Mesendoderm (in vitro differentiated cells): ENCODE data around the gene APOD.
"Not testable (repeated sequence)": the region's sequence is repeated elsewhere in the genome, so short reads cannot be mapped to it uniquely, and the experiment has no call there.

ENCODE experiments used
- DNase-seq: peaks from one replicate; pipeline ENCODE4 v3.0.0; 2013
- H2AK5ac ChIP-seq: 2 replicates; pipeline ENCODE4 v1.6.1; 2013; ENCODE audit warnings: low read length, inconsistent platforms
- H2BK120ac ChIP-seq: 2 replicates; pipeline ENCODE4 v1.6.1; 2013; ENCODE audit warnings: low read depth, mild to moderate bottlenecking, low read length, moderate library complexity, mixed read lengths
- H2BK15ac ChIP-seq: replicated peaks from 2 replicates; pipeline ENCODE4 v1.6.1; 2013; ENCODE audit warnings: low read depth, mild to moderate bottlenecking, moderate library complexity
- H2BK5ac ChIP-seq: 2 replicates; pipeline ENCODE4 v1.6.1; 2013; ENCODE audit warnings: low read length, inconsistent platforms
- H3K18ac ChIP-seq: 2 replicates; pipeline ENCODE4 v1.6.1; 2013; ENCODE audit warnings: mild to moderate bottlenecking, low read length, mixed read lengths
- H3K23ac ChIP-seq: one replicate; pipeline ENCODE4 v1.6.1; 2013; ENCODE audit warnings: low read length
- H3K27ac ChIP-seq: 2 replicates; pipeline ENCODE4 v1.5.1; 2013; ENCODE audit warnings: low read depth, mild to moderate bottlenecking, inconsistent platforms, low read length, moderate library complexity
- H3K27me3 ChIP-seq: 2 replicates; pipeline ENCODE4 v1.6.1; 2013; ENCODE audit warnings: low read length, control low read depth, mild to moderate bottlenecking, inconsistent platforms; ENCODE audit not compliant: insufficient read depth, poor library complexity
- H3K36me3 ChIP-seq: 2 replicates; pipeline ENCODE4 v1.6.1; 2013; ENCODE audit warnings: low read length, inconsistent platforms; ENCODE audit not compliant: control insufficient read depth, insufficient read depth
- H3K4ac ChIP-seq: one replicate; pipeline ENCODE4 v1.6.1; 2013; ENCODE audit warnings: low read depth, mild to moderate bottlenecking, low read length, moderate library complexity
- H3K4me1 ChIP-seq: 2 replicates; pipeline ENCODE4 v1.6.1; 2013; ENCODE audit warnings: low read depth, low read length, inconsistent platforms; ENCODE audit not compliant: control insufficient read depth
- H3K4me2 ChIP-seq: 2 replicates; pipeline ENCODE4 v1.6.1; 2013; ENCODE audit warnings: low read length
- H3K4me3 ChIP-seq: 2 replicates; pipeline ENCODE4 v1.5.1; 2013; ENCODE audit warnings: mild to moderate bottlenecking, low read length
- H3K56ac ChIP-seq: one replicate; pipeline ENCODE4 v1.6.1; 2013; ENCODE audit warnings: low read length
- H3K79me1 ChIP-seq: 2 replicates; pipeline ENCODE4 v1.6.1; 2013; ENCODE audit warnings: low read length, inconsistent platforms
- H3K79me2 ChIP-seq: 2 replicates; pipeline ENCODE4 v1.6.1; 2013; ENCODE audit warnings: mild to moderate bottlenecking, low read length; ENCODE audit not compliant: control insufficient read depth, insufficient read depth
- H3K9ac ChIP-seq: 2 replicates; pipeline ENCODE4 v1.6.1; 2013; ENCODE audit warnings: low read length, inconsistent platforms
- H4K5ac ChIP-seq: one replicate; pipeline ENCODE4 v1.6.1; 2013; ENCODE audit warnings: low read length
- H4K8ac ChIP-seq: one replicate; pipeline ENCODE4 v1.6.1; 2013; ENCODE audit warnings: low read depth, mild to moderate bottlenecking, control low read depth, low read length, moderate library complexity
- WGBS: extraction: QIAGEN DNeasy Blood & Tissue Kit; methylation state at CpG from one replicate; pipeline ENCODE4 v1.1.7; 2013; ENCODE audit warnings: low lambda C conversion rate, missing lambda C conversion rate; ENCODE audit not compliant: insufficient coverage; ENCODE audit errors: extremely low coverage; 5-methylcytosine and 5-hydroxymethylcytosine counted together

Gene APOD

DNA sequence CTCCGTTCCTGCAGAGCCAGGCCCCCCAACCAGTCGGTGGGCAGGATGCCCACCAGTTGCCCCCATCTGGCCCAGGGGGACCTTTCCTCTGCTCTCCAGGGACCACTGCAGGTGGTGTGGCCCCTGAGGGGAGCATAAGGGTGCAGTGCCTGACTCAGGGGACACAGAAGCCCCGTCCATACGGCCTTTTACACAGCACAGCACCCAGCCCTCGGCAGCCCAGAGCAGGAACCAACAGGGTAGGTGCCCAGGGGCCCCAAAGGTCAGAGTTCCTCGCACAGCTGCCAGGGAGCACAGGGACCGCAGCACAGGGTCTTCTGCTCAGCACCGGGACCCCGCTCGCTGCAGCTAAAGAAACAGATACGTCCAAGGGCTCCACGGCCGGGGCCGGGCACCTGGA, 40.4 kb upstream of the APOD start:
- H2BK120ac ChIP-seq, H2BK15ac ChIP-seq, H3K27ac ChIP-seq, H3K79me2 ChIP-seq, H3K4me2 ChIP-seq, H3K36me3 ChIP-seq, H3K4me3 ChIP-seq, H3K79me1 ChIP-seq, H3K18ac ChIP-seq, H4K8ac ChIP-seq, H3K4ac ChIP-seq, H3K9ac ChIP-seq, H2BK5ac ChIP-seq, H3K4me1 ChIP-seq, DNase-seq, H3K23ac ChIP-seq, H3K27me3 ChIP-seq, H2AK5ac ChIP-seq, H4K5ac ChIP-seq, H3K56ac ChIP-seq: not testable (repeated sequence)
- no CpG with 5 or more reads among the region's 14 CpGs for WGBS

- H2AK5ac ChIP-seq, H3K9ac ChIP-seq, H3K23ac ChIP-seq, DNase-seq, H3K36me3 ChIP-seq, H4K5ac ChIP-seq, H3K56ac ChIP-seq, H3K4me3 ChIP-seq, H3K79me2 ChIP-seq, H4K8ac ChIP-seq, H2BK5ac ChIP-seq, H2BK15ac ChIP-seq, H3K18ac ChIP-seq, H2BK120ac ChIP-seq, H3K27me3 ChIP-seq, H3K4me1 ChIP-seq, H3K27ac ChIP-seq, H3K79me1 ChIP-seq, H3K4me2 ChIP-seq, H3K4ac ChIP-seq: not testable (repeated sequence)
- WGBS = no CpG with 5 or more reads among the region's 26 CpGs
Observed at GRCh38 chr3:195623217-195623965, 39.7 kb upstream of the APOD start.

DNA sequence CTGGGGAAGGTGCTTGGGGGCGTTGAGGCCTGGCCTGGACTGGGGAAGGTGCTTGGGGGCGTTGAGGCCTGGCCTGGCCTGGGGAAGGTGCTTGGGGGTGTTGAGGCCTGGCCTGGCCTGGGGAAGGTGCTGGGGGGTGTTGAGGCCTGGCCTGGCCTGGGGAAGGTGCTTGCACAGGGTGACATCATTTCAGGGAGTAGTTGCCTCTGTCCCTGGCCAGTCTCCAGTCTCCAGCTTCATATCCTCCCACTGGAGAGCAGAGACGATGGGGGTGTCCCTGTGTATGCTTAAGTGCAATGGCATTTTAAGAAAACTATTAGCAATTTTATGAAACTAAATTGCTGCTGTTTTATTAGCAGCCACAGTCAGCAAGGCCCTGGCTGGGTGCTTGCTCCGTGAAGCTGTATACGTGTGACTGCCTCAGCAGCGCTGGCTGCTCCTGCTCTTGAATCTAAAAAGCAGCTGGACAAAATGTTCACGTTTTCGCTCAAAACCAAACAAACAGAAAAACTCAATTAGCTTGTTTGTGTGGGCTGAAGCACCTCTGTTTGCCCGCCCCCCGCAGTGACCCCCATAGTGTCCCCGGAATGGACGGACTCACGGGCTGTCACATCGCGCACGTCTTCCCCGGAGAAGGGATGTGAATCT, 38.9 kb upstream of the APOD start:
- not testable (repeated sequence) for H3K4me3 ChIP-seq, H3K9ac ChIP-seq, H3K18ac ChIP-seq, H2BK15ac ChIP-seq, H3K4me1 ChIP-seq, H3K23ac ChIP-seq, H3K56ac ChIP-seq, H4K5ac ChIP-seq, H3K36me3 ChIP-seq, H4K8ac ChIP-seq, H2BK5ac ChIP-seq, H3K79me1 ChIP-seq, H3K27me3 ChIP-seq, DNase-seq, H3K27ac ChIP-seq, H3K4ac ChIP-seq, H3K79me2 ChIP-seq, H2BK120ac ChIP-seq, H2AK5ac ChIP-seq, H3K4me2 ChIP-seq
- no CpG with 5 or more reads among the region's 17 CpGs for WGBS

DNA sequence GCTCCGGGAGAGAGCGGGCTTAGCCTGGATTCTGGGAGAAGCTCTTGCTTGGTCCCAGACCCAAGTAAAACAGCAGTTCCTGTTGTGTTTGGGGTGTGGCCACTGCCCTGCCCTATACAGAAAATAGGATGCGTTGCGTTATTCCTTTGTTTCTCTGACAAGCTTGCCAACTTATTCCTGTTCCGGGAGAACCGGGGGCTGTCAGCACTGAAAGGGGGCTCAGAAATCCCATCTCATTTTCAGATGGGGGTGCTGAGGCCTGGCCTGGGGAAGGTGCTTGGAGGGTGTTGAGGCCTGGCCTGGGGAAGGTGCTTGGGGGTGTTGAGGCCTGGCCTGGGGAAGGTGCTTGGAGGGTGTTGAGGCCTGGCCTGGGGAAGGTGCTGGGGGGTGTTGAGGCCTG, 38.3 kb upstream of the APOD start:
- H3K4me3 ChIP-seq, DNase-seq, H3K36me3 ChIP-seq, H2BK5ac ChIP-seq, H3K27me3 ChIP-seq, H2BK15ac ChIP-seq, H3K9ac ChIP-seq, H3K79me1 ChIP-seq, H3K79me2 ChIP-seq, H2AK5ac ChIP-seq, H2BK120ac ChIP-seq, H3K18ac ChIP-seq, H3K27ac ChIP-seq, H3K23ac ChIP-seq, H4K8ac ChIP-seq, H3K4ac ChIP-seq, H4K5ac ChIP-seq, H3K56ac ChIP-seq, H3K4me2 ChIP-seq, H3K4me1 ChIP-seq: not testable (repeated sequence)
- WGBS = no CpG with 5 or more reads among the region's 6 CpGs

DNA sequence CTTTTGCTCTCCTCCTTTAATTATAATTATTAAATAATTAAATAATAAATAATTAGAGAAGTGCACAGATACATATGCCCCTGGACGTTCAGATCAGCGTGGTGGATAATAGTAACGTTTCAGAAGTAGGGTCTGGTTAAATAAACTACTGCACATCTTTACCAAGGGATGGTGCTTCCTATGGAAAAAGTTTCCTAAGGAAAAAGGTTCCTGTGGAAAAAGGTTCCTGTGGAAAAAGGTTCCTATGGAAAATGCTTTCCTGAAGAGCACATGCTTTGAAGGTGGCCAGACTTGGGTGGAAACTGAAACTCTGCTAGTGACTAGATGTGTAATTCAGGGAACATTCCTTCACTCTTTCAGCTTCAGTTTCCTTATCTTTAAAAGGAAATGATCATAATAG, 37.4 kb upstream of the APOD start:
- not testable (repeated sequence) for H3K36me3 ChIP-seq, H3K79me1 ChIP-seq, H3K56ac ChIP-seq, H2BK120ac ChIP-seq, H3K27me3 ChIP-seq, H3K79me2 ChIP-seq, H3K4ac ChIP-seq, DNase-seq, H2BK15ac ChIP-seq, H2BK5ac ChIP-seq, H3K4me2 ChIP-seq, H3K27ac ChIP-seq, H4K8ac ChIP-seq, H3K18ac ChIP-seq, H3K23ac ChIP-seq, H3K4me1 ChIP-seq, H3K4me3 ChIP-seq, H4K5ac ChIP-seq, H3K9ac ChIP-seq, H2AK5ac ChIP-seq
- WGBS = no CpG with 5 or more reads among the region's 3 CpGs

GRCh38 chr3:195620476-195620875, 36.7 kb upstream of the APOD start:
- H2BK5ac ChIP-seq, H3K79me2 ChIP-seq, H3K4me2 ChIP-seq, H4K5ac ChIP-seq, H3K27me3 ChIP-seq, H3K4ac ChIP-seq, H3K4me1 ChIP-seq, H3K18ac ChIP-seq, H2AK5ac ChIP-seq, H2BK15ac ChIP-seq, H3K9ac ChIP-seq, H3K27ac ChIP-seq, H3K4me3 ChIP-seq, H3K36me3 ChIP-seq, DNase-seq, H4K8ac ChIP-seq, H3K23ac ChIP-seq, H3K79me1 ChIP-seq, H2BK120ac ChIP-seq, H3K56ac ChIP-seq: not testable (repeated sequence)
- WGBS = no CpG with 5 or more reads among the region's 3 CpGs
